HCT116 (cell line): ENCODE measurements around the gene ENO2. TPM values are rescaled to one million over a fixed set of nuclear protein-coding genes. Genes with fewer than 3 reads are reported as not detected.

Experiments
- ATAC-seq: fragments of 200-7000 bp; cut with Tn5 transposase; 2 replicates; pipeline ENCODE4 v1.9.1; 2020; ENCODE audit warnings: mild to moderate bottlenecking, moderate library complexity
- BruUV-seq: library from RNA; stranded (reverse); fragments of 400-500 nt; replicated peaks from 2 replicates; lab custom pipeline; 2021; lab: Mats Ljungman, UMichigan
- CTCF ChIA-PET: fragments of 300-600 bp; sonication (Branson Sonifier 250); formaldehyde crosslinking; loops from one replicate; lab custom pipeline; 2021; ENCODE audit warnings: antibody characterized with exemption; lab: Charles Lee
- POLR2A ChIA-PET: fragments of 300-600, 350-600 bp; sonication (Branson Sonifier 250); formaldehyde crosslinking; loops from one replicate; lab custom pipeline; 2021; ENCODE audit warnings: antibody characterized with exemption; lab: Charles Lee
- RAD21 ChIA-PET, 2 experiments: fragments of 300-600 bp; sonication (Branson Sonifier 250); formaldehyde crosslinking; loops; one replicate each; lab custom pipeline; 2023; ENCODE audit warnings: low total read pairs in 2 of 2; ENCODE audit not compliant: uncharacterized antibody in 2 of 2, unreplicated experiment in 2 of 2, low non-redundant PET in 1 of 2; lab: Charles Lee
- DNase-seq: peaks from one replicate; pipeline ENCODE4 v3.0.0-alpha.2; 2010; ENCODE audit warnings: low read depth, low spot score
- H2AFZ ChIP-seq: fragments of 200-600 bp; shearing (Covaris generic), sonication (generic); 2 replicates; pipeline ENCODE4 v1.6.1; 2017; ENCODE audit warnings: low read depth, mixed run types, mixed read lengths, antibody characterized with exemption, low read length; ENCODE audit not compliant: poor library complexity, severe bottlenecking
- H3K27ac ChIP-seq: 2 replicates; pipeline ENCODE4 v1.5.1; 2012; ENCODE audit warnings: low read depth, low read length
- H3K27me3 ChIP-seq: fragments of 200-600 bp; sonication (generic); 2 replicates; pipeline ENCODE4 v1.6.1; 2016; ENCODE audit warnings: mixed run types, low read length, mixed read lengths; ENCODE audit not compliant: insufficient read depth
- H3K36me3 ChIP-seq, 2 experiments: fragments of 200-500 bp in 1 of 2; fragments of 200-600 bp in 1 of 2; sonication (Bioruptor generic) in 1 of 2; sonication (generic) in 1 of 2; 2 replicates each; pipeline versions ENCODE4 v1.5.1 to v1.6.1; 2014 to 2016; ENCODE audit warnings: low read length in 2 of 2, inconsistent platforms in 1 of 2, mixed read lengths in 1 of 2, mixed run types in 1 of 2; ENCODE audit not compliant: insufficient read depth in 2 of 2, control insufficient read depth in 1 of 2
- H3K4me1 ChIP-seq, 2 experiments: fragments of 200-600 bp in 1 of 2; sonication (generic) in 1 of 2; 2 replicates each; pipeline versions ENCODE4 v1.5.1 to v1.6.1; 2012 to 2017; ENCODE audit warnings: low read length in 2 of 2, inconsistent platforms in 1 of 2, mild to moderate bottlenecking in 1 of 2, mixed read lengths in 1 of 2, mixed run types in 1 of 2, moderate library complexity in 1 of 2; ENCODE audit not compliant: insufficient read depth in 2 of 2, control insufficient read depth in 1 of 2
- H3K4me2 ChIP-seq: fragments of 200-600 bp; sonication (generic); 2 replicates; pipeline ENCODE4 v1.6.1; 2017; ENCODE audit warnings: mixed run types, low read length, mixed read lengths
- H3K4me3 ChIP-seq, 2 experiments: fragments of 200-600 bp in 1 of 2; sonication (generic) in 1 of 2; replicated peaks in 1 of 2; 2 replicates each; pipeline ENCODE4 v1.5.1; 2011 to 2016; ENCODE audit warnings: low read length in 2 of 2, control low read depth in 1 of 2, low read depth in 1 of 2, mild to moderate bottlenecking in 1 of 2, mixed read lengths in 1 of 2, mixed run types in 1 of 2
- H3K79me2 ChIP-seq: fragments of 200-600 bp; sonication (generic); 2 replicates; pipeline ENCODE4 v1.6.1; 2017; ENCODE audit warnings: mild to moderate bottlenecking, mixed run types, low read length, moderate library complexity, mixed read lengths; ENCODE audit not compliant: insufficient read depth
- H3K9ac ChIP-seq: fragments of 200-600 bp; sonication (generic); 2 replicates; pipeline ENCODE4 v1.6.1; 2016; ENCODE audit warnings: low read length, mixed read lengths
- H3K9me2 ChIP-seq: fragments of 200-600 bp; sonication (generic), shearing (Covaris generic); 2 replicates; pipeline ENCODE4 v1.6.1; 2017; ENCODE audit warnings: mixed run types, mild to moderate bottlenecking, moderate library complexity; ENCODE audit not compliant: insufficient read depth
- H3K9me3 ChIP-seq, 2 experiments: fragments of 200-500 bp in 1 of 2; fragments of 200-600 bp in 1 of 2; sonication (Bioruptor generic) in 1 of 2; sonication (generic) in 1 of 2; 2 replicates each; pipeline ENCODE4 v1.6.1; 2014 to 2017; ENCODE audit warnings: low read length in 2 of 2, mixed read lengths in 2 of 2, inconsistent platforms in 1 of 2, low read depth in 1 of 2, mild to moderate bottlenecking in 1 of 2, mixed run types in 1 of 2, moderate library complexity in 1 of 2; ENCODE audit not compliant: control insufficient read depth in 1 of 2, insufficient read depth in 1 of 2
- H4K20me1 ChIP-seq: fragments of 200-600 bp; sonication (generic), shearing (Covaris generic); 2 replicates; pipeline ENCODE4 v1.6.1; 2017; ENCODE audit warnings: mixed run types, mild to moderate bottlenecking, moderate library complexity; ENCODE audit not compliant: insufficient read depth
- CBX3 ChIP-seq: IDR thresholded peaks from 2 replicates; pipeline ENCODE4 v1.6.1; 2012; ENCODE audit warnings: low read depth
- CEBPB ChIP-seq: IDR thresholded peaks from 2 replicates; pipeline ENCODE4 v1.6.1; 2012; ENCODE audit warnings: low read depth
- EGR1 ChIP-seq: IDR thresholded peaks from 2 replicates; pipeline ENCODE4 v1.6.1; 2012; ENCODE audit warnings: low read depth
- ELF1 ChIP-seq: IDR thresholded peaks from 2 replicates; pipeline ENCODE4 v1.6.1; 2012; ENCODE audit warnings: low read depth, borderline replicate concordance
- EZH2phosphoT487 ChIP-seq: fragments of 200-600 bp; IDR thresholded peaks from 2 replicates; pipeline ENCODE4 v1.6.1; 2018; ENCODE audit warnings: antibody characterized with exemption, borderline replicate concordance
- FOSL1 ChIP-seq: IDR thresholded peaks from 2 replicates; pipeline ENCODE4 v1.6.1; 2012; ENCODE audit warnings: low read depth
- POLR2AphosphoS5 ChIP-seq: IDR thresholded peaks from 2 replicates; pipeline ENCODE4 v1.6.1; 2011; ENCODE audit warnings: mild to moderate bottlenecking, low read depth, low read length, moderate library complexity
- RAD21 ChIP-seq: IDR thresholded peaks from 2 replicates; pipeline ENCODE4 v1.6.1; 2012; ENCODE audit warnings: low read depth, mild to moderate bottlenecking
- SIN3A ChIP-seq: IDR thresholded peaks from 2 replicates; pipeline ENCODE4 v1.6.1; 2012; ENCODE audit warnings: low read depth
- SP1 ChIP-seq: IDR thresholded peaks from 2 replicates; pipeline ENCODE4 v1.6.1; 2012; ENCODE audit warnings: low read depth
- SRF ChIP-seq: IDR thresholded peaks from 2 replicates; pipeline ENCODE4 v1.6.1; 2012; ENCODE audit warnings: low read depth
- YY1 ChIP-seq: IDR thresholded peaks from 2 replicates; pipeline ENCODE4 v1.6.1; 2011; ENCODE audit warnings: low read length, low read depth, moderate library complexity, mild to moderate bottlenecking; ENCODE audit not compliant: insufficient replicate concordance; ENCODE audit errors: extremely low read depth
- ZFX ChIP-seq: fragments of 450-650 bp; IDR thresholded peaks from 2 replicates; pipeline ENCODE4 v1.6.1; 2017
- ZNF274 ChIP-seq: fragments of 200-500 bp; sonication (Bioruptor generic); IDR thresholded peaks from 2 replicates; pipeline ENCODE4 v1.6.1; 2014; ENCODE audit warnings: mild to moderate bottlenecking, low read depth, low read length, inconsistent platforms
- intact Hi-C: fragments of 100-400 bp; cut with micrococcal nuclease; formaldehyde crosslinking; loops from 2 replicates; pipeline ENCODE4 v1.10.0; 2022
- total RNA-seq: library from RNA; stranded (reverse); gene quantifications from one replicate; pipeline ENCODE4 v1.2.1, GENCODE V29; 2021; ENCODE audit not compliant: unreplicated experiment
- TF ChIP-seq, protein P1 (sequence below): IDR thresholded peaks from 2 replicates; pipeline ENCODE4 v1.6.1; 2012
- TF ChIP-seq, protein P2 (sequence below): IDR thresholded peaks from 2 replicates; pipeline ENCODE4 v1.6.1; 2011; ENCODE audit warnings: mild to moderate bottlenecking, low read length, moderate library complexity; ENCODE audit not compliant: insufficient replicate concordance; ENCODE audit errors: extremely low read depth
- TF ChIP-seq, protein P3 (sequence below): IDR thresholded peaks from 2 replicates; pipeline ENCODE4 v1.6.1; 2012

ENO2 gene
- total RNA-seq, 1 experiment from 2014 or later = 117 TPM

- H3K9me3 ChIP-seq = no peaks in the 10 kb centered on the region
- TF ChIP-seq ELF1 = no peak
- TF ChIP-seq CEBPB = no peak
- no peak for TF ChIP-seq ZFX
- TF ChIP-seq ZNF274 = no peak
- no peak for TF ChIP-seq SRF
- no peak for TF ChIP-seq YY1
- TF ChIP-seq, all 23 proteins: peak for 0
- intact Hi-C loops = no loop called here
- RAD21 ChIA-PET = no interaction called here
- DNase-seq (no peak), ATAC-seq (no peak)
- Histone ChIP-seq H3K27ac (no peak overlapping the region), H3K4me3 (no peak overlapping the region), H3K79me2 (peaks cover 56% of the 10 kb centered on the region), H2AFZ (no peak overlapping the region), H4K20me1 (no peaks in the 10 kb centered on the region), H3K4me2 (no peak overlapping the region), H3K4me1 (peaks cover 13 to 29% of the 10 kb centered on the region in 2 experiments), H3K9ac (no peak overlapping the region; the same call in 1 of the 2 replicates), H3K36me3 (peaks cover 11 to 34% of the 10 kb centered on the region in 2 experiments; a peak in 3 of 4 replicates), H3K27me3 (no peaks in the 10 kb centered on the region), H3K9me2 (no peaks in the 10 kb centered on the region)
- CTCF ChIA-PET = no interaction called here
- BruUV-seq = no TSS peak
- POLR2A ChIA-PET = interaction anchor here (3.4 kb wide), 1 partner anchor 11 kb away, joined by 22 read pairs; the partner anchor contains the start of genes C12orf57 and RNU7-1
Observed at GRCh38 chr12:6932766-6933165, 18.4 kb downstream of the ENO2 start.

DNA sequence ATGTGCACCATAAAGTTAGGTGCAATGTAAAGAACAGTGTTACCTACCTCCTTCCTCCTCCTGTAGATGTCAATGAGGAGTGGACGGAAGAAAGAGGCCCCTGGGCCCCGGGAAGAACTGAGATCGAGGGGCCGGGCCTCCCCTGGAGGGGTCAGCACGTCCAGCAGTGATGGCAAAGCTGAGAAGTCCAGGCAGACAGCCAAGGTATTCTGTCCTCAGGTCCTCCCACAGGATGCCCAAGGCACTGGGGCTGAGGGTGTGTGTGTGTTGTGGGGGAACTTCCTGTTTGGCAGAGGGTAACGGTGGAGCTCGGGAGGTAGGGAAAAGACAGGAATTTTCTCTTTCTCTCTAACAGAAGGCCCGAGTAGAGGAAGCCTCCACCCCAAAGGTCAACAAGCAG lies 19.7 kb downstream of the ENO2 start:
- no peaks in the 10 kb centered on the region for H4K20me1 ChIP-seq
- no peak overlapping the region for H2AFZ ChIP-seq
- H3K9me2 ChIP-seq = no peaks in the 10 kb centered on the region
- CTCF ChIA-PET = interaction anchor here (1.0 kb wide), 1 partner anchor 65 kb away, joined by 3 read pairs; no protein-coding TSS in a partner anchor
- DNase-seq = no peak
- H3K27me3 ChIP-seq = no peaks in the 10 kb centered on the region
- H3K9me3 ChIP-seq = no peaks in the 10 kb centered on the region
- peaks cover 10 to 37% of the 10 kb centered on the region in 2 experiments for H3K4me1 ChIP-seq
- no peak overlapping the region for H3K4me3 ChIP-seq
- H3K27ac ChIP-seq = peak overlapping the region; percentile 33; the same call in 1 of the 2 replicates
- no peak for ATAC-seq
- H3K9ac ChIP-seq = 0 out of 2 replicates have a peak overlapping the region, but pooled peaks have one; percentile 23
- BruUV-seq = no TSS peak
- H3K4me2 ChIP-seq = no peak overlapping the region
- POLR2A ChIA-PET = interaction anchor here (1.2 to 3.4 kb wide), 4 partner anchors 9 to 65 kb away, joined by 3 to 22 read pairs (median 4); partner anchors contain the start of genes C12orf57 and RNU7-1
- RAD21 ChIA-PET = no interaction called here
- H3K79me2 ChIP-seq = peaks cover 52% of the 10 kb centered on the region
- intact Hi-C loops = no loop called here
- H3K36me3 ChIP-seq = peaks cover 12 to 34% of the 10 kb centered on the region in 2 experiments; a peak in 3 of 4 replicates
- TF ChIP-seq FOSL1 (no peak), ZNF274 (no peak), CBX3 (no peak), POLR2AphosphoS5 (no peak), CEBPB (no peak), YY1 (no peak), EGR1 (no peak), SIN3A (no peak), RAD21 (no peak), SP1 (no peak), ZFX (no peak), EZH2phosphoT487 (no peak), SRF (no peak)
- TF ChIP-seq, protein P1, sequence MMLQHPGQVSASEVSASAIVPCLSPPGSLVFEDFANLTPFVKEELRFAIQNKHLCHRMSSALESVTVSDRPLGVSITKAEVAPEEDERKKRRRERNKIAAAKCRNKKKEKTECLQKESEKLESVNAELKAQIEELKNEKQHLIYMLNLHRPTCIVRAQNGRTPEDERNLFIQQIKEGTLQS = no peak
- TF ChIP-seq, protein P2, sequence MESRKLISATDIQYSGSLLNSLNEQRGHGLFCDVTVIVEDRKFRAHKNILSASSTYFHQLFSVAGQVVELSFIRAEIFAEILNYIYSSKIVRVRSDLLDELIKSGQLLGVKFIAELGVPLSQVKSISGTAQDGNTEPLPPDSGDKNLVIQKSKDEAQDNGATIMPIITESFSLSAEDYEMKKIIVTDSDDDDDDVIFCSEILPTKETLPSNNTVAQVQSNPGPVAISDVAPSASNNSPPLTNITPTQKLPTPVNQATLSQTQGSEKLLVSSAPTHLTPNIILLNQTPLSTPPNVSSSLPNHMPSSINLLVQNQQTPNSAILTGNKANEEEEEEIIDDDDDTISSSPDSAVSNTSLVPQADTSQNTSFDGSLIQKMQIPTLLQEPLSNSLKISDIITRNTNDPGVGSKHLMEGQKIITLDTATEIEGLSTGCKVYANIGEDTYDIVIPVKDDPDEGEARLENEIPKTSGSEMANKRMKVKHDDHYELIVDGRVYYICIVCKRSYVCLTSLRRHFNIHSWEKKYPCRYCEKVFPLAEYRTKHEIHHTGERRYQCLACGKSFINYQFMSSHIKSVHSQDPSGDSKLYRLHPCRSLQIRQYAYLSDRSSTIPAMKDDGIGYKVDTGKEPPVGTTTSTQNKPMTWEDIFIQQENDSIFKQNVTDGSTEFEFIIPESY = no peak
- TF ChIP-seq, protein P3, sequence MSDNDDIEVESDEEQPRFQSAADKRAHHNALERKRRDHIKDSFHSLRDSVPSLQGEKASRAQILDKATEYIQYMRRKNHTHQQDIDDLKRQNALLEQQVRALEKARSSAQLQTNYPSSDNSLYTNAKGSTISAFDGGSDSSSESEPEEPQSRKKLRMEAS = no peak
